ENCODE results near the gene MUC13. TPM values are rescaled to one million over a fixed set of nuclear protein-coding genes. Genes with fewer than 3 reads are reported as not detected.
"Not testable (repeated sequence)": the region's sequence is repeated elsewhere in the genome, so short reads cannot be mapped to it uniquely, and the experiment has no call there.

The MUC13 gene
- polyA plus RNA-seq, 2 donors: 0.14 TPM; not detected in 1

DNA sequence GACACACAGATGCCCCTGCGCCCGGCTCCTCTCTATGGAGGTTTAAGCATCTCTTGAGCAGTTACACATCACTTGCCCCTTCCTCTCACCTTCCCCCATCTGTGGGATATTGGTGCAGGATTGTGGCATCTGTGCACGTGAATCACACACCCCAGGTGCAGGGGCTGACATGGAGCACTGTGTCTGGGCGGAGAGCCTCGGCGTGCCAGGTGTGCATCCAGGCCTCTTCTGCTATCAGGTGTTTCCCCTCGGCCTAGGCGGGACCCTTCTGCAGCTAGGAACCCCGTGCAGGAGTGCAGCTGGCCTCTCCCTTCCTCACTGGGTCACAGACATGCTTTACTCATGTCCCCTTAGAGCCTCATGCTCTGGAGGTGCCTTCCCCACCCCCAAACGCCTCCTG, 33.4 kb upstream of the MUC13 start:
- no peak overlapping the region for H3K27ac ChIP-seq (ENCODE audit: low read depth in 2 of 2, low read length in 1 of 2)
- H3K4me3 ChIP-seq (ENCODE audit: low read depth in 1 of 2, low read length in 2 of 2): no peak overlapping the region
- no peaks in the 10 kb centered on the region for H3K27me3 ChIP-seq (ENCODE audit: control insufficient read depth in 1 of 2, insufficient read depth in 2 of 2, low read length in 2 of 2)
- H3K4me1 ChIP-seq (ENCODE audit: control insufficient read depth in 2 of 2, insufficient read depth in 2 of 2, low read length in 1 of 2): peaks cover 0 to 4% of the 10 kb centered on the region in 2 donors
- WGBS, 2 donors: 84 to 85% methylated on average over 10 of the region's 10 CpGs
- no peaks in the 10 kb centered on the region for H3K9me3 ChIP-seq (ENCODE audit: control insufficient read depth in 2 of 2, insufficient read depth in 1 of 2, low read depth in 1 of 2, low read length in 1 of 2)
- H3K36me3 ChIP-seq (ENCODE audit: control insufficient read depth in 2 of 2, insufficient read depth in 2 of 2, low read length in 1 of 2): peaks cover 0 to 8% of the 10 kb centered on the region in 2 donors

DNA sequence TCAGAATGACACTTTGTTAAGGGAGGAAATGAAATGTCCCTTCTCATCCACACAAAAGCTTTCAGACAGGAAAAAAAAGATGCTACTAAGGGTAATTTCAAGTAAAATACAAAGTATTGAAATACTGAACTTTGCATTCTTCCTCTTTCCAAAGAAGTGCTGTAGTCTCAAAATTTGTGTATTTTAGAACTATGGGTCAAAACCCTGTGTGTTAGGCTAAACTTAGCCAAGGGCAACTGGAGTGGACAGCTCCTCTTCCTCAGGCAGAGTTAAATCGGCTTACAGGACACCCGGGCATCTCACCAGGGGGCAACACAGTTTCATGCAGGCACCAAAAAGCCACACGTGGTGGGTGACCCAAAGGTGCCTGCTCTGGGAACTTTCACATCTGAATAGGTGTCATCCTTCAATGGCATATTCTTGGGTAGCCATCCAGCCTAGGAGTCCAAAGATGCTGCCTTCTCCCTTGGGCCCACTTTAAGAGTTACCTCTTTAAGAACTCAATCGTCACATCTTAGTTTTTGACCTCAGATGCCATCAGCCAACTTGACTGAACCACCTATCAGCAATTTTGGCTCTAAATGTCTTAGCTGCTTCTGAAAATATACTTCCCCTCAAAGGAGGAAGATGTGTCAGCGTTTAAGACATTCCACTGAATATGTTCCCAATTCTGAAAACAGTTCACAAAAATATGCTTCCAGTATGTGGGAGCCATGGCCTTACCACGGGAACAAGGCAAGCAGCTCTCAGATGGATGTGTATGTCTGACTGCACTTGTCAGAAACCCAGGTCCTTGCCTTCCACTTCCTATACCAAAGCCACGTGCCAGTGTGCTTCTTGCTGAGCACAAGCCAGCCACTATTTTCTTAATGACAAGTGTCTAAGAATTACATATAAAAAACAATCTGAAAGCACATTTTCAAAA, 32.2 kb upstream of the MUC13 start:
- Histone ChIP-seq H3K27me3 (ENCODE audit: control insufficient read depth in 1 of 2, insufficient read depth in 2 of 2, low read length in 2 of 2) (no peaks in the 10 kb centered on the region), H3K27ac (ENCODE audit: low read depth in 2 of 2, low read length in 1 of 2) (no peak overlapping the region), H3K9me3 (ENCODE audit: control insufficient read depth in 2 of 2, insufficient read depth in 1 of 2, low read depth in 1 of 2, low read length in 1 of 2) (no peaks in the 10 kb centered on the region), H3K36me3 (ENCODE audit: control insufficient read depth in 2 of 2, insufficient read depth in 2 of 2, low read length in 1 of 2) (peaks cover 0 to 8% of the 10 kb centered on the region in 2 donors), H3K4me1 (ENCODE audit: control insufficient read depth in 2 of 2, insufficient read depth in 2 of 2, low read length in 1 of 2) (peaks cover 0 to 4% of the 10 kb centered on the region in 2 donors), H3K4me3 (ENCODE audit: low read depth in 1 of 2, low read length in 2 of 2) (no peak overlapping the region)
- WGBS, 2 donors: 80 to 83% methylated on average over 7 of the region's 7 CpGs

DNA sequence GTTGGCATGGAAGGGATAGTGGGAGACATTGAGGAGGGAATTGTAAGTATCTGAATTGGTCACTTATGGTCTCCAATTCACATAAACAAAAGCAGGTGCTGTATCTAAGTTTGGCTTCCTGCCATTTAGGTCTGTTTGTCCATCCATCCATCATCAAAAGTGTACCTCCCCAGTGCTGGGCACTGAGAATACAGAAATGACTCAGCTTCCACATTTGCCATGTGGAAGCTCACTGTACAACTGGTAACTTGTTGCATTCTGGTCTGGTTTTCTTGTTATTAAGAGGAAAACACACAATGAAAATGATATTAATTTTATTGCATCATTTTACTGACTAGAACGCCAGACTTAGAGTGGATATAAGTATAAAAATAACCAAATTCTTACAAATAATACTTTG, 30.9 kb upstream of the MUC13 start:
- H3K27ac ChIP-seq (ENCODE audit: low read depth in 2 of 2, low read length in 1 of 2): no peak overlapping the region
- WGBS, 2 donors: 68 to 76% methylated on average over 1 of the region's 1 CpG
- H3K4me3 ChIP-seq (ENCODE audit: low read depth in 1 of 2, low read length in 2 of 2): no peak overlapping the region
- no peaks in the 10 kb centered on the region for H3K9me3 ChIP-seq (ENCODE audit: control insufficient read depth in 2 of 2, insufficient read depth in 1 of 2, low read depth in 1 of 2, low read length in 1 of 2)
- H3K36me3 ChIP-seq (ENCODE audit: control insufficient read depth in 2 of 2, insufficient read depth in 2 of 2, low read length in 1 of 2): peaks cover 0 to 6% of the 10 kb centered on the region in 2 donors
- H3K4me1 ChIP-seq (ENCODE audit: control insufficient read depth in 2 of 2, insufficient read depth in 2 of 2, low read length in 1 of 2): peaks cover 0 to 4% of the 10 kb centered on the region in 2 donors
- H3K27me3 ChIP-seq (ENCODE audit: control insufficient read depth in 1 of 2, insufficient read depth in 2 of 2, low read length in 2 of 2): no peaks in the 10 kb centered on the region

DNA sequence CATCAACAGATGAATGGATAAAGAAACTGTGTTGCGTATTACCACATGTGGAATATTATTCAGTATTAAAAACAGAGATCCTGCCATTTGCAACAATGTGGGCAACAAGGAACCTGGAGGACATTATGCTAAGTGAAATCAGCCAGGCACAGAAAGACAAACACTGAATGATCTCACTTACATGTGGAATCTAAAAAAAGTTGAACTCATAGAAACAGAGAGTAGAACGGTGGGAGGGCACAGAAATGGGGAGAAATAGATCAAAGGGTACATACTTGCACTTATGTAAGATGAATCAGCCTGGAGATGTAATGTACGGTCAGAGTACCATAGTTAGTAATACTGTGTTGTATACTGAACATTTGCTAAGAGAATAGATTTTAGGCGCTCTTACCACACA, 29.8 kb upstream of the MUC13 start:
- Histone ChIP-seq H3K4me3 (ENCODE audit: low read depth in 1 of 2, low read length in 2 of 2) (no peak overlapping the region), H3K27me3 (ENCODE audit: control insufficient read depth in 1 of 2, insufficient read depth in 2 of 2, low read length in 2 of 2) (no peaks in the 10 kb centered on the region), H3K27ac (ENCODE audit: low read depth in 2 of 2, low read length in 1 of 2) (no peak overlapping the region), H3K9me3 (ENCODE audit: control insufficient read depth in 2 of 2, insufficient read depth in 1 of 2, low read depth in 1 of 2, low read length in 1 of 2) (no peaks in the 10 kb centered on the region), H3K4me1 (ENCODE audit: control insufficient read depth in 2 of 2, insufficient read depth in 2 of 2, low read length in 1 of 2) (peaks cover 0 to 4% of the 10 kb centered on the region in 2 donors), H3K36me3 (ENCODE audit: control insufficient read depth in 2 of 2, insufficient read depth in 2 of 2, low read length in 1 of 2) (peaks cover 0 to under 1% of the 10 kb centered on the region in 2 donors)
- WGBS, 2 donors: 69 to 74% methylated on average over 4 of the region's 4 CpGs

DNA sequence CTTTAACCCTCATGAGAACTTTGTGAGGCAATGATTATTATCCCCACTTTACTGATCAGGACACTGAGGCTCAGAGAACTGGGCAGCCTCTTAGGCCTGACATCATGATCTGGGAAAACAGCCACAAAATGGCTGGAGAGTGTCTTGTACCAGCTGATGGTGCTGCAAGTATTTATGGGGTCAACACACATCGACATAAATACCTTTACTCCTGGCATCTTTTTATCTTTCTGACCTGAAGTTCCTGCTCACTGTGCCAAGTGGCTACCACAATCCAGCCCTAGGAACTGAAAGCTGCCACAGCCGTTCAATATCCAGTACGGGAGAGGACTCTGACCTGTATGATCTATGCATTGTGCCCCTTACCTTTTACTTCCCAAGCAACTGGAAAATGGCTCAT, 29.2 kb upstream of the MUC13 start:
- no peaks in the 10 kb centered on the region for H3K36me3 ChIP-seq (ENCODE audit: control insufficient read depth in 2 of 2, insufficient read depth in 2 of 2, low read length in 1 of 2)

DNA sequence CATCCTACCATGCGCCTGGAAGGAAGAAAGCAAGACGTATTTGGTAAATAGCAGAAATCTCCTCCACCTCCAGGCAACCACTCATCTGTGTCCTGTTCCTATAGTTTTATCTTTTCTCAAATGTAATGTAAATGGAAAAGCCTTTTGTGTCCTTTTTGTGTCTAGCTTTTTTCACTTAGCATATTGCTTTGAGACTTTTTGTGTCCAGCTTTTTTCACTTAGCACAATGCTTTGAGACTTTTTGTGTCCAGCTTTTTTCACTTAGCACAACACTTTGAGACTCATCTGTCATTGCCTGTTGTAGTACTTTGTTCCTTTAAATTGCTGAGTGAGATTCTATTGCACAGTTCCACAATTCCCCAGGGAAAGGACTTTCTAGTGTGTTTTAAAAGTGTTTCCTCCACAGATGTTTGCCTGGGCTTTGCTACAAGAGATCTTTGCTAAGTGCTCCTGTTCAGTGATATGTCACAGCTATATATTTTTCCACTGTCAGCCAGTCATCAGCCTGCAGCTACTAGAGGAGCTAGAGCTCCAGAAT, 27.9 kb upstream of the MUC13 start:
- Histone ChIP-seq H3K4me1 (ENCODE audit: control insufficient read depth in 2 of 2, insufficient read depth in 2 of 2, low read length in 1 of 2) (no peaks in the 10 kb centered on the region), H3K4me3 (ENCODE audit: low read depth in 1 of 2, low read length in 2 of 2) (no peak overlapping the region), H3K27ac (ENCODE audit: low read depth in 2 of 2, low read length in 1 of 2) (no peak overlapping the region), H3K36me3 (ENCODE audit: control insufficient read depth in 2 of 2, insufficient read depth in 2 of 2, low read length in 1 of 2) (no peaks in the 10 kb centered on the region), H3K27me3 (ENCODE audit: control insufficient read depth in 1 of 2, insufficient read depth in 2 of 2, low read length in 2 of 2) (no peaks in the 10 kb centered on the region), H3K9me3 (ENCODE audit: control insufficient read depth in 2 of 2, insufficient read depth in 1 of 2, low read depth in 1 of 2, low read length in 1 of 2) (no peaks in the 10 kb centered on the region)
- 94 to 100% methylated on average over 2 of the region's 2 CpGs for WGBS, 2 donors

More for the DNA sequence above, 29.2 kb upstream of the MUC13 start:
- WGBS, 2 donors: 55 to 68% methylated on average over 3 of the region's 3 CpGs
- Histone ChIP-seq H3K27ac (ENCODE audit: low read depth in 2 of 2, low read length in 1 of 2) (no peak overlapping the region), H3K4me3 (ENCODE audit: low read depth in 1 of 2, low read length in 2 of 2) (no peak overlapping the region), H3K4me1 (ENCODE audit: control insufficient read depth in 2 of 2, insufficient read depth in 2 of 2, low read length in 1 of 2) (peaks cover 0 to 4% of the 10 kb centered on the region in 2 donors), H3K9me3 (ENCODE audit: control insufficient read depth in 2 of 2, insufficient read depth in 1 of 2, low read depth in 1 of 2, low read length in 1 of 2) (no peaks in the 10 kb centered on the region), H3K27me3 (ENCODE audit: control insufficient read depth in 1 of 2, insufficient read depth in 2 of 2, low read length in 2 of 2) (no peaks in the 10 kb centered on the region)

DNA sequence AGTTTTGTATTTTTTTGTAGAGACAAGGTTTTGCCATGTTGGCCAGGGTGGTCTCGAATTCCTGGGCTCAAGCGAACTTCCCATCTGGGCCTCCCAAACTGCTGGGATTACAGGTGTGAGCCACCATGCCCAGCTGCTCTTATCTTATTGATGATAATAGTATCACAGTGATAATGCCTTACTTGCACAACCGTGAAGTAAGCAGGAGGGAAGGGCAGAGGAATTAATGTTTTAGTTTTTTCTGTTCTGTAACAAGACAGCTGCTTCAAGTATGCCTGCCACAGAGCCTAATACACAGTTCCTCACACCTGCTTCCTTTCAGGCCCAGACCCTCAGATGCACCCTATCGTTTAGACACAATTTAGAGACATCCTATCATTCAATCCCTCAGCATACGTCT, 26.1 kb upstream of the MUC13 start:
- no peak overlapping the region for H3K27ac ChIP-seq (ENCODE audit: low read depth in 2 of 2, low read length in 1 of 2)

DNA sequence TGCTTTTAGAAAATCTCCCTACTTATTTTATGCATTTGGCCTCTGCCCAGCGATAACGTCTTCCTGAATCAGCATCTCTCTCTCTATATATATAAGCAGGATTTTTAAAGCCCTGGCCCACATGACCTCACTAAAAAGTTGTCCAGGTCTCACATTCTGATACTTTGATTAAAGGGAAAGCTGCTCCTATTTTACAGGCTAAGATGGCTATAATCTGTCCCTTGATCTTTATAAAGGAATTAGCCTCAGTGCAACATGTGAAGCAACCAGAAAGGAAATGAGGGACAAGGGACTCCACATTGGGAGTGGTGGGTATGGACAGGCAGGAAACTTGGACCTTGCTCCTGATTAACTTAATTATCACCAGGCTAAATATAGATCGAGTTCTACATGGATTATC, 25.6 kb upstream of the MUC13 start:
- H3K9me3 ChIP-seq (ENCODE audit: control insufficient read depth in 2 of 2, insufficient read depth in 1 of 2, low read depth in 1 of 2, low read length in 1 of 2): no peaks in the 10 kb centered on the region
- no peaks in the 10 kb centered on the region for H3K4me1 ChIP-seq (ENCODE audit: control insufficient read depth in 2 of 2, insufficient read depth in 2 of 2, low read length in 1 of 2)
- WGBS, 2 donors: 54 to 66% methylated on average over 3 of the region's 3 CpGs
- no peaks in the 10 kb centered on the region for H3K36me3 ChIP-seq (ENCODE audit: control insufficient read depth in 2 of 2, insufficient read depth in 2 of 2, low read length in 1 of 2)
- H3K27ac ChIP-seq (ENCODE audit: low read depth in 2 of 2, low read length in 1 of 2): no peak overlapping the region
- H3K4me3 ChIP-seq (ENCODE audit: low read depth in 1 of 2, low read length in 2 of 2): no peak overlapping the region
- H3K27me3 ChIP-seq (ENCODE audit: control insufficient read depth in 1 of 2, insufficient read depth in 2 of 2, low read length in 2 of 2): no peaks in the 10 kb centered on the region

More for the DNA sequence above, 26.1 kb upstream of the MUC13 start:
- no peaks in the 10 kb centered on the region for H3K4me1 ChIP-seq (ENCODE audit: control insufficient read depth in 2 of 2, insufficient read depth in 2 of 2, low read length in 1 of 2)
- WGBS, 2 donors: 67 to 78% methylated on average over 5 of the region's 5 CpGs
- H3K36me3 ChIP-seq (ENCODE audit: control insufficient read depth in 2 of 2, insufficient read depth in 2 of 2, low read length in 1 of 2): no peaks in the 10 kb centered on the region
- H3K27me3 ChIP-seq (ENCODE audit: control insufficient read depth in 1 of 2, insufficient read depth in 2 of 2, low read length in 2 of 2): no peaks in the 10 kb centered on the region
- H3K9me3 ChIP-seq (ENCODE audit: control insufficient read depth in 2 of 2, insufficient read depth in 1 of 2, low read depth in 1 of 2, low read length in 1 of 2): no peaks in the 10 kb centered on the region
- no peak overlapping the region for H3K4me3 ChIP-seq (ENCODE audit: low read depth in 1 of 2, low read length in 2 of 2)

DNA sequence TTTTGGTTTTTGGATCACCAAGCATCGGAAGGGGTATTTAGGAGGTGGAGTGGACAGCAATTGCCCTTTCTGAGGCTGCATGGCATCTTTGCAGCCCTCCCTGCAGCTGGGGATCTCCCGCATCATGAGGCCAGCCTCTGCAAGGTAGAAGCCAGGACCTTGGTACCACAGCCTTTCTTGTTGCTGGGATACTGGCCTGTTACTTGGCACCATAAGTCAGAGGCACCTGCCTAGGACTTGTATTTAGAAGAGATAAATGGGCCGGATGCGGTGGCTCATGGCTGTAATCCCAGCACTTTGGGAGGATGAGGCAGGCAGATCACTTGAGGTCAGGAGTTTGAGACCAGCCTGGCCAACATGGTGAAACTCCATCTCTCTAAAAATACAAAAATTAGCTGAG, 23.4 kb upstream of the MUC13 start:
- H3K4me3 ChIP-seq (ENCODE audit: low read depth in 1 of 2, low read length in 2 of 2); H3K27me3 ChIP-seq (ENCODE audit: control insufficient read depth in 1 of 2, insufficient read depth in 2 of 2, low read length in 2 of 2); H3K9me3 ChIP-seq (ENCODE audit: control insufficient read depth in 2 of 2, insufficient read depth in 1 of 2, low read depth in 1 of 2, low read length in 1 of 2); H3K27ac ChIP-seq (ENCODE audit: low read depth in 2 of 2, low read length in 1 of 2); H3K36me3 ChIP-seq (ENCODE audit: control insufficient read depth in 2 of 2, insufficient read depth in 2 of 2, low read length in 1 of 2); H3K4me1 ChIP-seq (ENCODE audit: control insufficient read depth in 2 of 2, insufficient read depth in 2 of 2, low read length in 1 of 2): not testable (repeated sequence)
- WGBS, 2 donors: 91 to 94% methylated on average over 4 of the region's 4 CpGs

All from esophagus (tissue), 2 donors.